HEK293 (cell line): ENCODE results near the gene KRT74.

Experiments used
- FEZF1 ChIP-seq: fragments of 450-650 bp; formaldehyde crosslinking; IDR thresholded peaks from 2 replicates; pipeline ENCODE4 v1.5.1; 2016; ENCODE audit warnings: missing biosample characterization, missing genetic modification characterization
- HOXC10 ChIP-seq: sonication (generic); formaldehyde crosslinking; IDR thresholded peaks from 2 replicates; pipeline ENCODE4 v1.8.1; 2023; ENCODE audit warnings: mild to moderate bottlenecking, missing genetic modification reagents
- KLF10 ChIP-seq: fragments of 450-650 bp; IDR thresholded peaks from 2 replicates; pipeline ENCODE4 v1.5.1; 2018; ENCODE audit warnings: missing biosample characterization, mild to moderate bottlenecking, missing genetic modification characterization
- OSR2 ChIP-seq: fragments of 450-650 bp; formaldehyde crosslinking; IDR thresholded peaks from 2 replicates; pipeline ENCODE4 v1.5.1; 2016; ENCODE audit warnings: missing biosample characterization, missing genetic modification characterization
- PRDM1 ChIP-seq: fragments of 450-650 bp; formaldehyde crosslinking; IDR thresholded peaks from 2 replicates; pipeline ENCODE4; 2016; ENCODE audit warnings: missing biosample characterization, missing genetic modification characterization
- REPIN1 ChIP-seq: fragments of 450-650 bp; formaldehyde crosslinking; IDR thresholded peaks from 2 replicates; pipeline ENCODE4 v1.5.1; 2017; ENCODE audit warnings: missing biosample characterization, missing genetic modification characterization, low read depth
- SETDB1 ChIP-seq: IDR thresholded peaks from one replicate; pipeline ENCODE4 v1.6.1; 2017; ENCODE audit warnings: mild to moderate bottlenecking, low read length, moderate library complexity, mixed read lengths; ENCODE audit not compliant: insufficient read length
- WT1 ChIP-seq: fragments of 450-650 bp; formaldehyde crosslinking; IDR thresholded peaks from 2 replicates; pipeline ENCODE4 v1.5.1; 2016; ENCODE audit warnings: missing biosample characterization, missing genetic modification characterization
- YY1 ChIP-seq: fragments of 450-650 bp; formaldehyde crosslinking; IDR thresholded peaks from 2 replicates; pipeline ENCODE4 v1.5.1; 2018; ENCODE audit warnings: missing biosample characterization, missing genetic modification characterization
- ZBTB20 ChIP-seq: fragments of 450-650 bp; formaldehyde crosslinking; IDR thresholded peaks from 2 replicates; pipeline ENCODE4 v1.5.1; 2016; ENCODE audit warnings: missing biosample characterization, missing genetic modification characterization
- ZFP41 ChIP-seq: fragments of 450-650 bp; formaldehyde crosslinking; IDR thresholded peaks from 2 replicates; pipeline ENCODE4 v1.5.1; 2016; ENCODE audit warnings: missing biosample characterization, missing genetic modification characterization, borderline replicate concordance
- ZNF174 ChIP-seq: fragments of 450-650 bp; formaldehyde crosslinking; IDR thresholded peaks from 2 replicates; pipeline ENCODE4 v1.5.0; 2017; ENCODE audit warnings: missing biosample characterization, mild to moderate bottlenecking, missing genetic modification characterization
- ZNF18 ChIP-seq: fragments of 450-650 bp; formaldehyde crosslinking; IDR thresholded peaks from 2 replicates; pipeline ENCODE4 v1.5.1; 2016; ENCODE audit warnings: missing biosample characterization, missing genetic modification characterization
- ZNF239 ChIP-seq: fragments of 450-650 bp; formaldehyde crosslinking; IDR thresholded peaks from 2 replicates; pipeline ENCODE4 v1.5.1; 2016; ENCODE audit warnings: missing biosample characterization, missing genetic modification characterization
- ZNF266 ChIP-seq: fragments of 450-650 bp; formaldehyde crosslinking; IDR thresholded peaks from 2 replicates; pipeline ENCODE4 v1.5.1; 2016; ENCODE audit warnings: missing biosample characterization, missing genetic modification characterization, low read depth
- ZNF404 ChIP-seq: fragments of 450-650 bp; formaldehyde crosslinking; IDR thresholded peaks from 2 replicates; pipeline ENCODE4 v1.5.1; 2017; ENCODE audit warnings: missing biosample characterization, missing genetic modification characterization
- ZNF426 ChIP-seq: fragments of 450-650 bp; formaldehyde crosslinking; IDR thresholded peaks from 2 replicates; pipeline ENCODE4 v1.5.1; 2017; ENCODE audit warnings: missing biosample characterization, missing genetic modification characterization, mild to moderate bottlenecking, inconsistent platforms, moderate library complexity
- ZNF501 ChIP-seq: fragments of 450-650 bp; formaldehyde crosslinking; IDR thresholded peaks from 2 replicates; pipeline ENCODE4 v1.5.1; 2016; ENCODE audit warnings: missing biosample characterization, missing genetic modification characterization
- ZNF510 ChIP-seq: fragments of 450-650 bp; formaldehyde crosslinking; IDR thresholded peaks from 2 replicates; pipeline ENCODE4 v1.5.1; 2018; ENCODE audit warnings: mild to moderate bottlenecking, missing genetic modification characterization, missing biosample characterization; ENCODE audit not compliant: insufficient replicate concordance
- ZNF549 ChIP-seq: fragments of 450-650 bp; IDR thresholded peaks from 2 replicates; pipeline ENCODE4 v1.5.1; 2018; ENCODE audit warnings: missing biosample characterization, missing genetic modification characterization, mild to moderate bottlenecking, inconsistent platforms, moderate library complexity
- ZNF571 ChIP-seq: fragments of 450-650 bp; formaldehyde crosslinking; IDR thresholded peaks from 2 replicates; pipeline ENCODE4 v1.5.0; 2017; ENCODE audit warnings: missing biosample characterization, missing genetic modification characterization
- ZNF585B ChIP-seq: fragments of 450-650 bp; formaldehyde crosslinking; IDR thresholded peaks from 2 replicates; pipeline ENCODE4 v1.5.1; 2016; ENCODE audit warnings: missing biosample characterization, missing genetic modification characterization
- ZNF626 ChIP-seq: fragments of 450-650 bp; sonication (Bioruptor Pico); formaldehyde crosslinking; IDR thresholded peaks from 2 replicates; pipeline ENCODE4 v1.5.1; 2018; ENCODE audit warnings: missing biosample characterization, missing genetic modification characterization, inconsistent platforms
- ZNF777 ChIP-seq: fragments of 450-650 bp; formaldehyde crosslinking; IDR thresholded peaks from 2 replicates; pipeline ENCODE4 v1.5.1; 2017; ENCODE audit warnings: missing biosample characterization, missing genetic modification characterization, borderline replicate concordance
- ZNF837 ChIP-seq: fragments of 450-650 bp; formaldehyde crosslinking; IDR thresholded peaks from 2 replicates; pipeline ENCODE4 v1.5.1; 2016; ENCODE audit warnings: missing biosample characterization, missing genetic modification characterization
- ZSCAN18 ChIP-seq: fragments of 450-650 bp; formaldehyde crosslinking; IDR thresholded peaks from 2 replicates; pipeline ENCODE4 v1.5.1; 2016; ENCODE audit warnings: missing biosample characterization, missing genetic modification characterization
- TF ChIP-seq, protein P1 (sequence below): fragments of 450-650 bp; formaldehyde crosslinking; IDR thresholded peaks from 2 replicates; pipeline ENCODE4 v1.5.1; 2016; ENCODE audit warnings: missing biosample characterization, missing genetic modification characterization, low read depth
- TF ChIP-seq, protein P2 (sequence below): fragments of 450-650 bp; formaldehyde crosslinking; IDR thresholded peaks from 2 replicates; pipeline ENCODE4 v1.5.1; 2016; ENCODE audit warnings: missing biosample characterization, missing genetic modification characterization
- TF ChIP-seq, protein P3 (sequence below): fragments of 450-650 bp; formaldehyde crosslinking; IDR thresholded peaks from 2 replicates; pipeline ENCODE4 v1.5.1; 2016; ENCODE audit warnings: missing biosample characterization, missing genetic modification characterization
- TF ChIP-seq, protein P4 (sequence below): fragments of 450-650 bp; formaldehyde crosslinking; IDR thresholded peaks from 2 replicates; pipeline ENCODE4 v1.5.1; 2016; ENCODE audit warnings: missing biosample characterization, missing genetic modification characterization

KRT74 gene

DNA sequence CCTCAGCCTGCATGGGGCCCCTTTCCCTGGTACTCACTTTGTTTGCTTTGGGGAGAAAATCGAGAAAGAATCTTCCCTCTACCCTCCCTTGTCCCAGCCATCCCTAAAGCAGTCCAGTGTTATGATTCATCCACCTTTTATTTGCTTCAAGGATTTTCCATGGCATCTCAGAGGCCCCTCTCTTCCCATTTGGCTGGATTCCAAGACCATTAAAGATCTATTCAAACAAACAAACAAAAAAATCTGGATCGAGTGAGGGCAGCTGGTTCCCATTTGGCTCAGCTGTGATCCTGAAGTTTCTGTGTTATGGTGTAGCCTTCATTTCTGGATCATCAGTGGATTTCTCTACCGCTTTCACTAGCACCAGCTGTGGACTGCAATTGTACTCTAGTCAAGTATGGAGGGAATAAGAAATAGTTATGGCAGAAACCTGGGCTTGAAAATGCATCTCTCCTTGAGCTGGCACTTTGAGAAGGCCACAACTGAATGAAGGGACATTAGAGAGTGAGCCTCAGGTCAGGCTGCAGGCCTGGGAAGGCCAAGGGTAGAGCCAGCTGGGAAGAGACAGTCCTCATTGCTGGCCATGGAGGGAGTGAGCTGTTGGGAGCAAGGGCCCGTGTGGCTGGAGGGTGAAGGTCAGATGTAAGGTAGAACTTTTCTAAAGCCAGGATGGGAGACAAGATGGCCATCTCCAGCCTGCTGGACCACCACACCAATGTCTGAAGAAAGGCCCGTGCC is 34.4 kb downstream of the KRT74 start (continued):
- TF ChIP-seq YY1 (tag by site-specific recombination): no peak
- no peak for TF ChIP-seq ZNF626 (tag by site-specific recombination)
- TF ChIP-seq PRDM1 (tag by site-specific recombination): peak; percentile 89
- TF ChIP-seq ZNF426 (tag by site-specific recombination): no peak
- no peak for TF ChIP-seq ZNF266 (tag by site-specific recombination)
- no peak for TF ChIP-seq HOXC10 (CRISPR knock-in tag)
- TF ChIP-seq OSR2: no peak
- TF ChIP-seq, protein P1, sequence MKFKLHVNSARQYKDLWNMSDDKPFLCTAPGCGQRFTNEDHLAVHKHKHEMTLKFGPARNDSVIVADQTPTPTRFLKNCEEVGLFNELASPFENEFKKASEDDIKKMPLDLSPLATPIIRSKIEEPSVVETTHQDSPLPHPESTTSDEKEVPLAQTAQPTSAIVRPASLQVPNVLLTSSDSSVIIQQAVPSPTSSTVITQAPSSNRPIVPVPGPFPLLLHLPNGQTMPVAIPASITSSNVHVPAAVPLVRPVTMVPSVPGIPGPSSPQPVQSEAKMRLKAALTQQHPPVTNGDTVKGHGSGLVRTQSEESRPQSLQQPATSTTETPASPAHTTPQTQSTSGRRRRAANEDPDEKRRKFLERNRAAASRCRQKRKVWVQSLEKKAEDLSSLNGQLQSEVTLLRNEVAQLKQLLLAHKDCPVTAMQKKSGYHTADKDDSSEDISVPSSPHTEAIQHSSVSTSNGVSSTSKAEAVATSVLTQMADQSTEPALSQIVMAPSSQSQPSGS (tag by site-specific recombination): no peak
- TF ChIP-seq SETDB1: no peak
- TF ChIP-seq, protein P2, sequence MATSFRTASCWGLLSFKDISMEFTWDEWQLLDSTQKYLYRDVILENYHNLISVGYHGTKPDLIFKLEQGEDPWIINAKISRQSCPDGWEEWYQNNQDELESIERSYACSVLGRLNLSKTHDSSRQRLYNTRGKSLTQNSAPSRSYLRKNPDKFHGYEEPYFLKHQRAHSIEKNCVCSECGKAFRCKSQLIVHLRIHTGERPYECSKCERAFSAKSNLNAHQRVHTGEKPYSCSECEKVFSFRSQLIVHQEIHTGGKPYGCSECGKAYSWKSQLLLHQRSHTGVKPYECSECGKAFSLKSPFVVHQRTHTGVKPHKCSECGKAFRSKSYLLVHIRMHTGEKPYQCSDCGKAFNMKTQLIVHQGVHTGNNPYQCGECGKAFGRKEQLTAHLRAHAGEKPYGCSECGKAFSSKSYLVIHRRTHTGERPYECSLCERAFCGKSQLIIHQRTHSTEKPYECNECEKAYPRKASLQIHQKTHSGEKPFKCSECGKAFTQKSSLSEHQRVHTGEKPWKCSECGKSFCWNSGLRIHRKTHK (tag by site-specific recombination): no peak
- TF ChIP-seq ZNF404 (tag by site-specific recombination): no peak
- no peak for TF ChIP-seq ZNF549 (tag by site-specific recombination)
- TF ChIP-seq ZNF837 (tag by site-specific recombination): no peak
- TF ChIP-seq WT1: peak; percentile 62
- no peak for TF ChIP-seq ZNF585B (tag by site-specific recombination)
- TF ChIP-seq ZSCAN18 (tag by site-specific recombination): no peak
- no peak for TF ChIP-seq ZNF510 (tag by site-specific recombination)
- TF ChIP-seq KLF10 (tag by site-specific recombination): no peak
- no peak for TF ChIP-seq ZNF777 (tag by site-specific recombination)
- TF ChIP-seq ZNF174 (tag by site-specific recombination): no peak
- peak; percentile 42; the same call in 1 of the 2 replicates for TF ChIP-seq ZBTB20 (tag by site-specific recombination)
- TF ChIP-seq, protein P3, sequence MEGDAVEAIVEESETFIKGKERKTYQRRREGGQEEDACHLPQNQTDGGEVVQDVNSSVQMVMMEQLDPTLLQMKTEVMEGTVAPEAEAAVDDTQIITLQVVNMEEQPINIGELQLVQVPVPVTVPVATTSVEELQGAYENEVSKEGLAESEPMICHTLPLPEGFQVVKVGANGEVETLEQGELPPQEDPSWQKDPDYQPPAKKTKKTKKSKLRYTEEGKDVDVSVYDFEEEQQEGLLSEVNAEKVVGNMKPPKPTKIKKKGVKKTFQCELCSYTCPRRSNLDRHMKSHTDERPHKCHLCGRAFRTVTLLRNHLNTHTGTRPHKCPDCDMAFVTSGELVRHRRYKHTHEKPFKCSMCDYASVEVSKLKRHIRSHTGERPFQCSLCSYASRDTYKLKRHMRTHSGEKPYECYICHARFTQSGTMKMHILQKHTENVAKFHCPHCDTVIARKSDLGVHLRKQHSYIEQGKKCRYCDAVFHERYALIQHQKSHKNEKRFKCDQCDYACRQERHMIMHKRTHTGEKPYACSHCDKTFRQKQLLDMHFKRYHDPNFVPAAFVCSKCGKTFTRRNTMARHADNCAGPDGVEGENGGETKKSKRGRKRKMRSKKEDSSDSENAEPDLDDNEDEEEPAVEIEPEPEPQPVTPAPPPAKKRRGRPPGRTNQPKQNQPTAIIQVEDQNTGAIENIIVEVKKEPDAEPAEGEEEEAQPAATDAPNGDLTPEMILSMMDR: no peak
- TF ChIP-seq, protein P4, sequence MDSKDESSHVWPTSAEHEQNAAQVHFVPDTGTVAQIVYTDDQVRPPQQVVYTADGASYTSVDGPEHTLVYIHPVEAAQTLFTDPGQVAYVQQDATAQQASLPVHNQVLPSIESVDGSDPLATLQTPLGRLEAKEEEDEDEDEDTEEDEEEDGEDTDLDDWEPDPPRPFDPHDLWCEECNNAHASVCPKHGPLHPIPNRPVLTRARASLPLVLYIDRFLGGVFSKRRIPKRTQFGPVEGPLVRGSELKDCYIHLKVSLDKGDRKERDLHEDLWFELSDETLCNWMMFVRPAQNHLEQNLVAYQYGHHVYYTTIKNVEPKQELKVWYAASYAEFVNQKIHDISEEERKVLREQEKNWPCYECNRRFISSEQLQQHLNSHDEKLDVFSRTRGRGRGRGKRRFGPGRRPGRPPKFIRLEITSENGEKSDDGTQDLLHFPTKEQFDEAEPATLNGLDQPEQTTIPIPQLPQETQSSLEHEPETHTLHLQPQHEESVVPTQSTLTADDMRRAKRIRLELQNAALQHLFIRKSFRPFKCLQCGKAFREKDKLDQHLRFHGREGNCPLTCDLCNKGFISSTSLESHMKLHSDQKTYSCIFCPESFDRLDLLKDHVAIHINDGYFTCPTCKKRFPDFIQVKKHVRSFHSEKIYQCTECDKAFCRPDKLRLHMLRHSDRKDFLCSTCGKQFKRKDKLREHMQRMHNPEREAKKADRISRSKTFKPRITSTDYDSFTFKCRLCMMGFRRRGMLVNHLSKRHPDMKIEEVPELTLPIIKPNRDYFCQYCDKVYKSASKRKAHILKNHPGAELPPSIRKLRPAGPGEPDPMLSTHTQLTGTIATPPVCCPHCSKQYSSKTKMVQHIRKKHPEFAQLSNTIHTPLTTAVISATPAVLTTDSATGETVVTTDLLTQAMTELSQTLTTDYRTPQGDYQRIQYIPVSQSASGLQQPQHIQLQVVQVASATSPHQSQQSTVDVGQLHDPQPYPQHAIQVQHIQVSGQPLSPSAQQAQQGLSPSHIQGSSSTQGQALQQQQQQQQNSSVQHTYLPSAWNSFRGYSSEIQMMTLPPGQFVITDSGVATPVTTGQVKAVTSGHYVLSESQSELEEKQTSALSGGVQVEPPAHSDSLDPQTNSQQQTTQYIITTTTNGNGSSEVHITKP (tag by site-specific recombination): peak; percentile 20; the same call in 1 of the 2 replicates
- no peak for TF ChIP-seq ZNF239
- no peak for TF ChIP-seq ZFP41
- TF ChIP-seq REPIN1 (tag by site-specific recombination): no peak
- TF ChIP-seq ZNF501: no peak
- TF ChIP-seq FEZF1 (tag by site-specific recombination): no peak
- no peak for TF ChIP-seq ZNF571 (tag by site-specific recombination)
- no peak for TF ChIP-seq ZNF18 (tag by site-specific recombination)
